SJSA1 (cell line): ENCODE data around the gene RXFP1. TPM values are rescaled to one million over a fixed set of nuclear protein-coding genes. Genes with fewer than 3 reads are reported as not detected.

ENCODE experiments used
- DNase-seq, 2 experiments: peaks; one replicate each; pipeline ENCODE4 v3.0.0-alpha.2; 2015 to 2020; ENCODE audit warnings: low spot score in 2 of 2, low read depth in 1 of 2
- H3K27ac ChIP-seq: fragments of 250-450 bp; sonication (Bioruptor Pico); 2 replicates; pipeline ENCODE4 v1.5.1; 2020; ENCODE audit warnings: mild to moderate bottlenecking, moderate library complexity
- H3K27me3 ChIP-seq: fragments of 250-450 bp; sonication (Bioruptor Pico); replicated peaks from 2 replicates; pipeline ENCODE4 v1.5.1; 2020; ENCODE audit warnings: mild to moderate bottlenecking, moderate library complexity
- H3K36me3 ChIP-seq: fragments of 250-450 bp; sonication (Bioruptor Pico); 2 replicates; pipeline ENCODE4 v1.5.1; 2020; ENCODE audit warnings: mild to moderate bottlenecking
- H3K4me1 ChIP-seq: fragments of 250-450 bp; sonication (Bioruptor Pico); replicated peaks from 2 replicates; pipeline ENCODE4 v1.6.1; 2021; ENCODE audit warnings: mild to moderate bottlenecking
- H3K4me3 ChIP-seq: fragments of 250-450 bp; sonication (Bioruptor Pico); 2 replicates; pipeline ENCODE4 v1.5.1; 2020; ENCODE audit warnings: mild to moderate bottlenecking
- H3K9me3 ChIP-seq: fragments of 250-450 bp; sonication (Bioruptor Pico); replicated peaks from 2 replicates; pipeline ENCODE4 v1.5.1; 2020; ENCODE audit warnings: mild to moderate bottlenecking
- total RNA-seq: library from RNA; depleted of rRNA; stranded (reverse); fragments of >200 nt; shearing (Covaris generic); gene quantifications from 2 replicates; pipeline ENCODE4 v1.2.3, GENCODE V29; 2014; rRNA removed

Gene RXFP1
- total RNA-seq, 1 experiment from 2014 or later: 2.2 TPM

DNA sequence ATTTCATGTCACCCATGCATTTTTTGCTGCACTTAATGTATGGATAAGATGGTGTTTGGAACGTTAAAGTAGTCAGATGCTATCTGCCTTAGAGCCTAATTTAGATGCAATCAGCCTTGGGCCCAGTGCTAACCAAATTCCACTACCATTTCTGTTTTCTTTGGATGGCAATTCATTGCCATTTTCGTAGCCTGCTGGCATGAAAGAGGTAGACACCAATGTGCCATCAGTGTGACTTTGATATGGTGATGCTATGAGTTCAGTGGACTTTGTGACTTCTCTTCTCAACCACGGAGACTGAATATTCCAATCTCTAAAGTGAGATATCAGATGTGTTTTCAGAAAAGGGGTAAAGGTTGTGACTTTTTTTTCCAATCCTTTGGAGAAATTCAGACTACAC, 152.0 kb downstream of the RXFP1 start:
- Histone ChIP-seq H3K36me3 (peaks cover 5% of the 10 kb centered on the region), H3K9me3 (no peaks in the 10 kb centered on the region), H3K27ac (no peak overlapping the region), H3K27me3 (no peaks in the 10 kb centered on the region), H3K4me1 (peaks cover 11% of the 10 kb centered on the region; the same call in 1 of the 2 replicates), H3K4me3 (no peak overlapping the region)
- no peak for DNase-seq

DNA sequence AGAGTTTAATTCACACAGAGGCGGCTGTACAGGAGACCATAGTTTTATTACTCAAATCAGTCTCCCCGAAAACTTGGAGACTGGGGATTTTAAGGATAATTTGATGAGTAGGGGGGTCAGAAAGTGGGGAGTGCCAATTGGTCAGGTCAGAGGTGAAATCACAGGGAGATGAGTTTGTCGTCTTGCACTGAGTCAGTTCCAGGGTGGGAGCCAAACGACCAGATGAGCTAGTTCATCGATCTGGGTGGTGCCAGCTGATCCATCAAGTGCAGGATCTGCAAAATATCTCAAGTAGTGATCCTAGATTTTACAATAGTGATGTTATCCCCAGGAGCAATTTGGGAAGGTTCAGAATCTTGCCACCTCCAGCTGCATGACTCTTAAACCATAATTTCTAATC, 154.4 kb downstream of the RXFP1 start:
- Histone ChIP-seq H3K4me3 (no peak overlapping the region), H3K36me3 (peaks cover 5% of the 10 kb centered on the region; the same call in 1 of the 2 replicates), H3K4me1 (0 out of 2 replicates have a peak, but pooled peaks cover 4% of the 10 kb centered on the region), H3K27me3 (no peaks in the 10 kb centered on the region), H3K27ac (no peak overlapping the region), H3K9me3 (no peaks in the 10 kb centered on the region)
- DNase-seq: no peak

DNA sequence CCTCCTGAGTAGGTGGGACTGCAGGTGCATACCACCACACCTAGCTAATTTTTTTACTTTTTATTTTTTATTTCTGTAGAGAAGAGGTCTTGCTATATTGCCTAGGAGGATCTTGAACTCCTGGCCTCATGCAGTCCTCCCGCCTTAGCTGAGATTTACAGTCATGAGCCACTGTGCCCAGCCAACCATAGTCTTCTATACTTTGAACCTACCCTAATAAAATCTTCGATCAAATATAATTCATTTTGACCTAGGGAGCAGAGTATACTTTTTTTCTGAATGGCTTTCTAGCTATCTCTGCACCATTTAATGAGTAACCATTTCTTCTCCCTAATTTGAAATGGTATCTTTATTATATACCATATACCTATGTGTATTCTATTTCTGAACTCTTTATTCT, 157.1 kb downstream of the RXFP1 start:
- Histone ChIP-seq H3K4me1 (no peaks in the 10 kb centered on the region), H3K27me3 (no peaks in the 10 kb centered on the region), H3K9me3 (no peaks in the 10 kb centered on the region), H3K27ac (no peak overlapping the region), H3K4me3 (no peak overlapping the region), H3K36me3 (no peaks in the 10 kb centered on the region)
- DNase-seq: no peak

DNA sequence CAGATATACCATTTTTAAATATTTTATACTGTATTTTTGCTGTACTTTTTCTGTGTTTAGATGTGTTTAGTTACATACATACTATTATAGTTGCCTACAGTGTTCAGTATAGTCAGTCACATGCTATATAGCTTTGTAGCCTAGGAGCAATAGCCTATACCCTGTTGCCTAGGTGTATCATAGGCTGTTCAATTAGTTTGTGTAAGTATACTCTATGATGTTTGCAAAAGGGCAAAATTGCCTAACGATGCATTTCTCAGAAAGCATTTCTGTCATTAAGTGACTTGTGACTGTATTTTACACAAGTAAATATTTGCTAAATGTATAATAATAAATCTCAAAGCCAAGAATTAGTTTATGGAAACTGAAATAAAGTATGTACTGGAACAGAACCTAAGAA, 159.9 kb downstream of the RXFP1 start:
- no peaks in the 10 kb centered on the region; the same call in 1 of the 2 replicates for H3K36me3 ChIP-seq
- no peaks in the 10 kb centered on the region for H3K4me1 ChIP-seq
- H3K27ac ChIP-seq: no peak overlapping the region
- H3K4me3 ChIP-seq: no peak overlapping the region
- no peaks in the 10 kb centered on the region for H3K27me3 ChIP-seq
- no peak for DNase-seq
- no peaks in the 10 kb centered on the region for H3K9me3 ChIP-seq

DNA sequence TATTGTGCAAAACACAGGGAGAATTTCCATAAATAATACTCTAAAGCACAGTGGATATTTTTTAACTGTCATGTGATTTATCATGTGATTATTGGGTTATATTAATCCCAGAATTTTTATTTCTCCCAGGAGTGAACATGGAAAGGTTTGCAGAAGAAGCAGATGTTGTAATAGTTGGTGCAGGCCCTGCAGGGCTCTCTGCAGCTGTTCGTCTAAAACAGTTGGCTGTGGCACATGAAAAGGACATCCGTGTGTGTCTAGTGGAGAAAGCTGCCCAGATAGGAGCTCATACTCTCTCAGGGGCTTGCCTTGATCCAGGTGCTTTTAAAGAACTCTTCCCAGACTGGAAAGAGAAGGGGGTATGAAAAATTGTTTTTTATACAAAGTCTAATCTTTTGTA, 160.4 kb downstream of the RXFP1 start:
- no peak for DNase-seq
- H3K9me3 ChIP-seq: no peaks in the 10 kb centered on the region
- no peaks in the 10 kb centered on the region for H3K4me1 ChIP-seq
- H3K27ac ChIP-seq: no peak overlapping the region
- no peaks in the 10 kb centered on the region; the same call in 1 of the 2 replicates for H3K36me3 ChIP-seq
- no peaks in the 10 kb centered on the region for H3K27me3 ChIP-seq
- no peak overlapping the region for H3K4me3 ChIP-seq

DNA sequence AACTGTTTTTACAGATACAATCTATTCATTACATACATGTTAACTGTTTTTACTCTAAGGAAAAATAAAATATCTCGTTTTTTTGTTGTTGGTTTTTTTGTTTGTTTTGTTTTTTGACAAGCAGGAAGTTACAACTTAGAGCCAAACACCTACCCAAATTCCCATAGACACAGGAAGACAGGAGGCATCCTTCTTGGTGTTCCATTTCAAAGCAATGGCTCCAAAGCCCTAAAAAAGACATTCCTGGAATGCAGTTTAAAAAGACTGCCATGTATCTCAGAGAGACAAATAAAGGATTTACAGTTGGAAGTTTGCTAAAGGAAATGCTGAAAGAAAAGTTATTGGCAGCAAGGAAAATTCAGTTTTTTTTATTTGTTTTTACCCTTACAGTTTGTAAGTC, 167.1 kb downstream of the RXFP1 start:
- DNase-seq: no peak
- Histone ChIP-seq H3K27me3 (no peaks in the 10 kb centered on the region), H3K27ac (no peak overlapping the region), H3K4me1 (no peaks in the 10 kb centered on the region), H3K9me3 (no peaks in the 10 kb centered on the region), H3K36me3 (peaks cover 3% of the 10 kb centered on the region), H3K4me3 (no peak overlapping the region)

Other genes starting within 250 kb of the RXFP1 start
- 22.7 and 32.6 TPM in 2 replicates for gene C4orf46, start 150.0 kb downstream of the RXFP1 start, total RNA-seq
- gene ETFDH, start 150.4 kb downstream of the RXFP1 start, total RNA-seq: 17.6 and 21.1 TPM in 2 replicates
- 56.4 and 59.7 TPM in 2 replicates for gene PPID, start 201.5 kb downstream of the RXFP1 start, total RNA-seq
- gene FNIP2, start 247.1 kb downstream of the RXFP1 start, total RNA-seq: 14.6 and 29.6 TPM in 2 replicates